H9 (cell line): ENCODE data around the gene IL1RL2. TPM values are rescaled to one million over a fixed set of nuclear protein-coding genes. Genes with fewer than 3 reads are reported as not detected.

Experiments used
- DNase-seq: peaks from one replicate; pipeline ENCODE4 v3.0.0-alpha.2; 2017
- H2AFZ ChIP-seq: one replicate; pipeline ENCODE4 v1.6.1; 2013; ENCODE audit warnings: mild to moderate bottlenecking, low read length, control low read depth, moderate library complexity
- H2AK5ac ChIP-seq: 2 replicates; pipeline ENCODE4 v1.6.1; 2013; ENCODE audit warnings: low read length, control low read depth, mixed read lengths; ENCODE audit not compliant: insufficient read length
- H2BK120ac ChIP-seq: one replicate; pipeline ENCODE4 v1.6.1; 2013; ENCODE audit warnings: low read depth, mild to moderate bottlenecking, low read length, control low read depth, inconsistent platforms; ENCODE audit not compliant: poor library complexity, severe bottlenecking
- H2BK12ac ChIP-seq: 2 replicates; pipeline ENCODE4 v1.6.1; 2013; ENCODE audit warnings: low read length, control low read depth, mixed read lengths, low read depth; ENCODE audit not compliant: insufficient read length
- H2BK15ac ChIP-seq: 2 replicates; pipeline ENCODE4 v1.6.1; 2013; ENCODE audit warnings: low read depth, low read length, control low read depth
- H2BK20ac ChIP-seq: one replicate; pipeline ENCODE4 v1.6.1; 2013; ENCODE audit warnings: low read depth, mild to moderate bottlenecking, low read length, control low read depth, inconsistent platforms; ENCODE audit not compliant: poor library complexity, severe bottlenecking
- H2BK5ac ChIP-seq: 2 replicates; pipeline ENCODE4 v1.6.1; 2013; ENCODE audit warnings: low read length, control low read depth, mixed read lengths; ENCODE audit not compliant: insufficient read length
- H3K14ac ChIP-seq: 2 replicates; pipeline ENCODE4 v1.6.1; 2013; ENCODE audit warnings: low read length, control low read depth; ENCODE audit not compliant: insufficient read depth
- H3K18ac ChIP-seq: 2 replicates; pipeline ENCODE4 v1.6.1; 2013; ENCODE audit warnings: low read depth, mild to moderate bottlenecking, mixed read lengths, low read length, control low read depth; ENCODE audit not compliant: insufficient read length
- H3K23ac ChIP-seq: 2 replicates; pipeline ENCODE4 v1.6.1; 2013; ENCODE audit warnings: low read length, control low read depth, mixed read lengths, low read depth; ENCODE audit not compliant: insufficient read length
- H3K23me2 ChIP-seq: 2 replicates; pipeline ENCODE4 v1.6.1; 2013; ENCODE audit warnings: low read depth, mild to moderate bottlenecking, mixed read lengths, low read length, control low read depth; ENCODE audit not compliant: insufficient read length, poor library complexity, severe bottlenecking
- H3K27ac ChIP-seq: 2 replicates; pipeline ENCODE4 v1.5.1; 2013; ENCODE audit warnings: low read length, control low read depth, mixed read lengths, low read depth; ENCODE audit not compliant: insufficient read length
- H3K27me3 ChIP-seq: 2 replicates; pipeline ENCODE4 v1.6.1; 2013; ENCODE audit warnings: low read length, control low read depth, inconsistent platforms; ENCODE audit not compliant: insufficient read depth
- H3K4ac ChIP-seq: 2 replicates; pipeline ENCODE4 v1.6.1; 2013; ENCODE audit warnings: low read depth, mild to moderate bottlenecking, control low read depth, inconsistent platforms, low read length, moderate library complexity
- H3K4me1 ChIP-seq: 2 replicates; pipeline ENCODE4 v1.6.1; 2013; ENCODE audit warnings: low read length, control low read depth, inconsistent platforms; ENCODE audit not compliant: insufficient read depth
- H3K4me2 ChIP-seq: 2 replicates; pipeline ENCODE4 v1.6.1; 2013; ENCODE audit warnings: low read length, control low read depth, mixed read lengths; ENCODE audit not compliant: insufficient read length, insufficient read depth
- H3K56ac ChIP-seq: 2 replicates; pipeline ENCODE4 v1.6.1; 2013; ENCODE audit warnings: low read depth, mild to moderate bottlenecking, mixed read lengths, low read length, control low read depth; ENCODE audit not compliant: insufficient read length
- H3K79me1 ChIP-seq: 2 replicates; pipeline ENCODE4 v1.6.1; 2013; ENCODE audit warnings: low read depth, mild to moderate bottlenecking, moderate library complexity, low read length, control low read depth, inconsistent platforms; ENCODE audit not compliant: insufficient read depth, poor library complexity, severe bottlenecking
- H3K79me2 ChIP-seq: 2 replicates; pipeline ENCODE4 v1.6.1; 2013; ENCODE audit warnings: low read length, control low read depth, inconsistent platforms; ENCODE audit not compliant: insufficient read depth
- H3K9ac ChIP-seq: 2 replicates; pipeline ENCODE4 v1.6.1; 2013; ENCODE audit warnings: low read length, control low read depth, mixed read lengths; ENCODE audit not compliant: insufficient read length; ENCODE audit errors: extremely low read depth
- H3K9me3 ChIP-seq: one replicate; pipeline ENCODE4 v1.6.1; 2013; ENCODE audit warnings: low read depth, low read length, inconsistent platforms; ENCODE audit not compliant: control insufficient read depth
- H3T11ph ChIP-seq: one replicate; pipeline ENCODE4 v1.6.1; 2013; ENCODE audit warnings: mild to moderate bottlenecking, low read length, control low read depth, inconsistent platforms
- H4K20me1 ChIP-seq: one replicate; pipeline ENCODE4 v1.6.1; 2013; ENCODE audit not compliant: control insufficient read depth, insufficient read length, insufficient read depth
- H4K5ac ChIP-seq: 2 replicates; pipeline ENCODE4 v1.6.1; 2013; ENCODE audit warnings: low read depth, mild to moderate bottlenecking, mixed read lengths, low read length, control low read depth; ENCODE audit not compliant: insufficient read length
- H4K8ac ChIP-seq: replicated peaks from 2 replicates; pipeline ENCODE4 v1.6.1; 2013; ENCODE audit warnings: low read length, control low read depth, mixed read lengths, low read depth; ENCODE audit not compliant: insufficient read length
- H4K91ac ChIP-seq: 2 replicates; pipeline ENCODE4 v1.6.1; 2013; ENCODE audit warnings: low read depth, mild to moderate bottlenecking, moderate library complexity, mixed read lengths, low read length, control low read depth; ENCODE audit not compliant: insufficient read length
- H3K27ac Mint-ChIP-seq, 3 experiments: 2 replicates in 2 of 3; 3 replicates in 1 of 3; pipeline ENCODE4 v1.8.0; 2020 to 2021; ENCODE audit warnings: mixed read lengths in 3 of 3, mild to moderate bottlenecking in 1 of 3, moderate library complexity in 1 of 3
- H3K27me3 Mint-ChIP-seq: 2 replicates; pipeline ENCODE4 v1.8.0; 2021; ENCODE audit warnings: low read depth, mild to moderate bottlenecking, moderate library complexity, mixed read lengths
- H3K36me3 Mint-ChIP-seq, 3 experiments: 2 replicates in 2 of 3; 3 replicates in 1 of 3; pipeline ENCODE4 v1.8.0; 2020 to 2021; ENCODE audit warnings: low read depth in 3 of 3, mixed read lengths in 3 of 3; ENCODE audit not compliant: insufficient read depth in 1 of 3
- H3K4me1 Mint-ChIP-seq, 2 experiments: 2 replicates each; pipeline ENCODE4 v1.8.0; 2020; ENCODE audit warnings: mixed read lengths in 2 of 2
- H3K4me3 Mint-ChIP-seq, 2 experiments: 2 replicates in 1 of 2; 3 replicates in 1 of 2; pipeline ENCODE4 v1.8.0; 2020 to 2021; ENCODE audit warnings: mild to moderate bottlenecking in 2 of 2, mixed read lengths in 2 of 2, moderate library complexity in 1 of 2
- H3K9me3 Mint-ChIP-seq, 2 experiments: 2 replicates in 1 of 2; 3 replicates in 1 of 2; pipeline ENCODE4 v1.8.0; 2020; ENCODE audit warnings: mild to moderate bottlenecking in 2 of 2, mixed read lengths in 2 of 2, moderate library complexity in 1 of 2
- WGBS: extraction: QIAGEN DNeasy Blood & Tissue Kit; methylation state at CpG from one replicate; pipeline ENCODE4 v1.1.7; 2013; ENCODE audit warnings: missing lambda C conversion rate, low lambda C conversion rate, mixed read lengths; ENCODE audit not compliant: insufficient read length; ENCODE audit errors: extremely low coverage; 5-methylcytosine and 5-hydroxymethylcytosine counted together
- total RNA-seq: library from RNA; stranded (reverse); gene quantifications from 2 replicates; pipeline ENCODE4 v1.2.1, GENCODE V29; 2021
- TF ChIP-seq, protein P1 (sequence below): fragments of 200-600 bp; sonication (generic); conservative IDR thresholded peaks from 3 replicates; pipeline ENCODE4 v1.8.0; 2021; ENCODE audit warnings: antibody characterized with exemption, mild to moderate bottlenecking

IL1RL2 gene
- total RNA-seq, 1 experiment from 2014 or later = not detected

DNA sequence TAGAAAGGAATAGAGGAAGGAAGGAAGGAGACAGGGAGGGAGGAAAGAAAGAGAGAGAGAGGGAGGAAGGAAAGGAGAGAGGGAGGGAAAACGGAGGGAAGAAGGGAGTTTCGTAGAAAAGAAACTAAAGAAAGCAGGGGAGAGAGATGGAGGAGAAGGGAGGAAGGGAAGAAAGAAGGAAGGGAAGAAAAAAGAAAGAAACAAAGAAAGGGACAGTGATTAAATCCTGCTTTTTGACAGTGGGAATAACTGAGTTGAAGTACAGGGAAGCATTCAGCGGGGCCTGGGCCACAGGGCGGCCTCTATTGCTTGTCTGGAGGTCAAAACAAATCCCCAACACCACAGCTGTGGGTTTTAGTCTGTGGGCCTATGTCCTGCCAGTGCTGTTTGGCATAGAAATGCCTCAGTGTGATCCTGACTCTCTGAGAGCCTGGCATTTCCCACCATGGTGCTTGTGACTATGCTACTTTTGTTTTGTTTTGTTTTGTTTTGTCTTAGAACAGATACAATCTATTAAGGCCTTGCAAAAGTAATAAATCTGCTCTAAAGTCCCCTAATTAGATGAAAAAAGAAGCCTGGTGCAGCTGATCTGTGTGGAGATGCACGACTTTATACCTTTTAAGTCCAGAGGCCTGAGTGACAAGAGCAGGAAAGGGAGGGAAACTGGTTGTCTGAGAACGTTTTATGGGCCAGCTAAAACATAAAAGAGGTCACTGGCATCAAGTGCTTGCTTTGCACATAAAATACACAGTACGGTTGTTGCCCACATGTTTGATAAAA lies 40.0 kb downstream of the IL1RL2 start:
- no peak overlapping the region for H3K4me2 ChIP-seq
- 100% methylated on average over 2 of the region's 7 CpGs for WGBS

More for the DNA sequence above, 40.0 kb downstream of the IL1RL2 start:
- Histone ChIP-seq H4K5ac (no peak overlapping the region), H3K23me2 (no peaks in the 10 kb centered on the region), H4K8ac (no peak overlapping the region), H3K23ac (no peak overlapping the region), H3T11ph (no peak overlapping the region), H2BK20ac (no peak overlapping the region), H3K14ac (no peak overlapping the region), H2AFZ (no peak overlapping the region), H3K18ac (no peak overlapping the region), H3K9ac (no peak overlapping the region), H3K27ac (no peak overlapping the region), H3K9me3 (no peaks in the 10 kb centered on the region), H4K91ac (no peak overlapping the region), H2BK15ac (no peak overlapping the region), H2BK12ac (no peak overlapping the region), H3K56ac (no peak overlapping the region), H2BK5ac (no peak overlapping the region), H2AK5ac (no peak overlapping the region), H3K27me3 (no peaks in the 10 kb centered on the region), H3K79me2 (no peaks in the 10 kb centered on the region), H3K4me1 (0 out of 2 replicates have a peak, but pooled peaks cover 2% of the 10 kb centered on the region), H3K79me1 (no peaks in the 10 kb centered on the region), H3K4ac (no peak overlapping the region), H4K20me1 (no peaks in the 10 kb centered on the region), H2BK120ac (no peak overlapping the region)
- peaks cover 10 to 12% of the 10 kb centered on the region in 2 experiments for H3K4me1 Mint-ChIP-seq
- TF ChIP-seq, protein P1, sequence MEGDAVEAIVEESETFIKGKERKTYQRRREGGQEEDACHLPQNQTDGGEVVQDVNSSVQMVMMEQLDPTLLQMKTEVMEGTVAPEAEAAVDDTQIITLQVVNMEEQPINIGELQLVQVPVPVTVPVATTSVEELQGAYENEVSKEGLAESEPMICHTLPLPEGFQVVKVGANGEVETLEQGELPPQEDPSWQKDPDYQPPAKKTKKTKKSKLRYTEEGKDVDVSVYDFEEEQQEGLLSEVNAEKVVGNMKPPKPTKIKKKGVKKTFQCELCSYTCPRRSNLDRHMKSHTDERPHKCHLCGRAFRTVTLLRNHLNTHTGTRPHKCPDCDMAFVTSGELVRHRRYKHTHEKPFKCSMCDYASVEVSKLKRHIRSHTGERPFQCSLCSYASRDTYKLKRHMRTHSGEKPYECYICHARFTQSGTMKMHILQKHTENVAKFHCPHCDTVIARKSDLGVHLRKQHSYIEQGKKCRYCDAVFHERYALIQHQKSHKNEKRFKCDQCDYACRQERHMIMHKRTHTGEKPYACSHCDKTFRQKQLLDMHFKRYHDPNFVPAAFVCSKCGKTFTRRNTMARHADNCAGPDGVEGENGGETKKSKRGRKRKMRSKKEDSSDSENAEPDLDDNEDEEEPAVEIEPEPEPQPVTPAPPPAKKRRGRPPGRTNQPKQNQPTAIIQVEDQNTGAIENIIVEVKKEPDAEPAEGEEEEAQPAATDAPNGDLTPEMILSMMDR = no peak
- no peak for DNase-seq
- H3K9me3 Mint-ChIP-seq = no peaks in the 10 kb centered on the region
- H3K27me3 Mint-ChIP-seq = peaks cover 4% of the 10 kb centered on the region; the same call in 1 of the 2 replicates
- no peaks in the 10 kb centered on the region for H3K36me3 Mint-ChIP-seq
- H3K4me3 Mint-ChIP-seq = no peak overlapping the region
- H3K27ac Mint-ChIP-seq = no peak overlapping the region; a peak in 1 of 7 replicates
